Glutamatergic neuron (in vitro differentiated cells): ENCODE measurements around the gene TP53AIP1. TPM values are rescaled to one million over a fixed set of nuclear protein-coding genes. Genes with fewer than 3 reads are reported as not detected.

Experiments used
- DNase-seq: peaks from one replicate; pipeline ENCODE4 v3.0.0; 2022
- H3K27ac Mint-ChIP-seq: one replicate; pipeline ENCODE4 v1.8.0; 2020; ENCODE audit warnings: mild to moderate bottlenecking, mixed read lengths, inconsistent platforms; ENCODE audit not compliant: unreplicated experiment
- H3K27me3 Mint-ChIP-seq: one replicate; pipeline ENCODE4 v1.8.0; 2020; ENCODE audit warnings: mild to moderate bottlenecking, moderate library complexity, mixed read lengths, inconsistent platforms; ENCODE audit not compliant: unreplicated experiment
- H3K36me3 Mint-ChIP-seq: one replicate; pipeline ENCODE4 v1.8.0; 2020; ENCODE audit warnings: mild to moderate bottlenecking, mixed read lengths, inconsistent platforms; ENCODE audit not compliant: unreplicated experiment
- H3K4me1 Mint-ChIP-seq: one replicate; pipeline ENCODE4 v1.8.0; 2020; ENCODE audit warnings: mild to moderate bottlenecking, low read depth, mixed read lengths, inconsistent platforms; ENCODE audit not compliant: unreplicated experiment
- H3K4me3 Mint-ChIP-seq: one replicate; pipeline ENCODE4 v1.8.0; 2020; ENCODE audit warnings: mild to moderate bottlenecking, mixed read lengths, inconsistent platforms; ENCODE audit not compliant: unreplicated experiment
- H3K9me3 Mint-ChIP-seq: one replicate; pipeline ENCODE4 v1.8.0; 2020; ENCODE audit warnings: mild to moderate bottlenecking, moderate library complexity, mixed read lengths, inconsistent platforms; ENCODE audit not compliant: unreplicated experiment
- total RNA-seq: library from RNA; stranded (reverse); fragmentation: NEBNext Ultra II Directional; extraction: Animal tissue kit (Norgen Biotek cat#: 25700); gene quantifications from one replicate; pipeline ENCODE4 v1.2.1, GENCODE V29; 2021; ENCODE audit not compliant: unreplicated experiment
- TF ChIP-seq, protein P1 (sequence below): fragments of 200-600 bp; sonication (generic); IDR thresholded peaks from one replicate; pipeline ENCODE4 v1.5.0; 2021; ENCODE audit not compliant: partially characterized antibody, unreplicated experiment

TP53AIP1 gene
- total RNA-seq, 1 donor from 2014 or later = 0.34 TPM

DNA sequence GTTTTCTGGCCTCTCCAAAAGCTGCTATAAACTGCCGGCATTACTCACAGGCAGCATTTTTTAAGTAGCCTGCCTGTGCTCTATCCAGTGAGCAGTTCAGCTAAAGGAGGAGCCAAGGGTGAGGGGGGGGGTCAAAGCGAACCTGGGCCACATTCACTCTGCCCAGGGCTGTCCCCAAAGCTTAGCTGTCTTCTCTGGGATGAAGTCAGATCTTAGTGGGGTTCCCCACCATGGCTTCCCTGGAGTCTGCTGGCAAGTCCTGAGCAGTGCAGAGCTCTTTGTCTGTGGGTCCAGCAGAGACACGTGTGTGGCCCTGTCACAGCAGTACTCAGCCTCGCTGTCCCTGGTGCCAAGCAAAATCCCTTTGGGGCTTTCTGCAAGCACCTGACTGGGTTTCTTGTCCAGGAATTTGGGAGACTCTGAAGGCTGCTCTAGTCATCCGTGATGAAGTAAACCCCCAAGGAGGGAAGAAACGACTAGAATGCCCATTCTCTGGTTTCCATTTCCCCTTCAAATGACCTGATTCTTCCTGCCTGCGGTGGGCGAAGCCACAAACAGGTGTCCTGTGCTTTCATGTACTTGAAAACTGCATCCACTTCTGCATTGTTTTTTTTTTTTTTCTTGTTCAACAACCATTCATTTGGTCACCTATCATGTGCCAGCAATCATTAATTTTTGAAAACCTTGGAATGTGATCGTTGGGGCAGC, 48.9 kb downstream of the TP53AIP1 start:
- TF ChIP-seq, protein P1, sequence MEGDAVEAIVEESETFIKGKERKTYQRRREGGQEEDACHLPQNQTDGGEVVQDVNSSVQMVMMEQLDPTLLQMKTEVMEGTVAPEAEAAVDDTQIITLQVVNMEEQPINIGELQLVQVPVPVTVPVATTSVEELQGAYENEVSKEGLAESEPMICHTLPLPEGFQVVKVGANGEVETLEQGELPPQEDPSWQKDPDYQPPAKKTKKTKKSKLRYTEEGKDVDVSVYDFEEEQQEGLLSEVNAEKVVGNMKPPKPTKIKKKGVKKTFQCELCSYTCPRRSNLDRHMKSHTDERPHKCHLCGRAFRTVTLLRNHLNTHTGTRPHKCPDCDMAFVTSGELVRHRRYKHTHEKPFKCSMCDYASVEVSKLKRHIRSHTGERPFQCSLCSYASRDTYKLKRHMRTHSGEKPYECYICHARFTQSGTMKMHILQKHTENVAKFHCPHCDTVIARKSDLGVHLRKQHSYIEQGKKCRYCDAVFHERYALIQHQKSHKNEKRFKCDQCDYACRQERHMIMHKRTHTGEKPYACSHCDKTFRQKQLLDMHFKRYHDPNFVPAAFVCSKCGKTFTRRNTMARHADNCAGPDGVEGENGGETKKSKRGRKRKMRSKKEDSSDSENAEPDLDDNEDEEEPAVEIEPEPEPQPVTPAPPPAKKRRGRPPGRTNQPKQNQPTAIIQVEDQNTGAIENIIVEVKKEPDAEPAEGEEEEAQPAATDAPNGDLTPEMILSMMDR = no peak
- Mint-ChIP-seq H3K4me3 (no peak overlapping the region), H3K4me1 (peaks cover 16% of the 10 kb centered on the region), H3K27me3 (peaks cover 10% of the 10 kb centered on the region), H3K27ac (no peak overlapping the region), H3K36me3 (no peaks in the 10 kb centered on the region), H3K9me3 (peaks cover 12% of the 10 kb centered on the region)
- DNase-seq = no peak

DNA sequence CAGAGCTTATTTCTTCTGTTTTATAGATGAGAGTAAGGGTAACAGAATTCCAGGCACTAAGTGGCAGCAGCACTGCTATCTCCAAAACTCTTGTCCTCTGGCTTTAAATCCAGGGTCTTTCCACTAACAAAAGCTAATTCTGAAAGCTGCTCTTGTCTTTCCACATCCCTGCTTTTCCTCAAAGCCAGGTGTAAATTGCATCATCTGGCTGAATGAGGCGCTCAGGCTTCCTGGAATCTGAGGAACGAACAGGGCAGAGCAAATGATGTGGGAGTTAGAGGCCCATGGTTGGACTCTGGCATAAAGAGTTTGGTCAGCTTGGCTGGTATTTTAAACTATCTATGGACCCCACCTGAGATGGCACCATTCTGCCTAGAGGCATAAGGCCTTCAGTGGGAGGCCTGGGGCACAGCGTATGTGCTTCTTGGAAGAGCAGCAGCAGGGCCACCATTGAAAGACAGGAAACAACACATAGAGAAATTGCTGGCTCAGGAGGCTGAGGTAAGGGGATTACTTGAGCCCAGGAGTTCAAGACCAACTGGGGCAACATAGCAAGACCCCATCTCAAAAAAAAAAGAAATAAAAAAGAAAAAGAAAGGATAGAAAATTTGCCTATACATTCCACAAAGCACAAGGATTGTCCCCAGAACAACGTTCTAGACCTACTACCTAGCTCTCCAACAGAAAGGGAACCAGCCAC, 49.7 kb downstream of the TP53AIP1 start:
- H3K27ac Mint-ChIP-seq = no peak overlapping the region
- no peak for DNase-seq
- H3K4me3 Mint-ChIP-seq = peak overlapping the region; percentile 10
- H3K4me1 Mint-ChIP-seq = peaks cover 16% of the 10 kb centered on the region
- H3K27me3 Mint-ChIP-seq = peaks cover 10% of the 10 kb centered on the region
- TF ChIP-seq, protein P1 = no peak
- no peaks in the 10 kb centered on the region for H3K36me3 Mint-ChIP-seq
- H3K9me3 Mint-ChIP-seq = peaks cover 12% of the 10 kb centered on the region

- Mint-ChIP-seq H3K9me3 (peaks cover 12% of the 10 kb centered on the region), H3K36me3 (no peaks in the 10 kb centered on the region), H3K27ac (no peak overlapping the region), H3K27me3 (peaks cover 10% of the 10 kb centered on the region), H3K4me3 (no peak overlapping the region), H3K4me1 (peaks cover 22% of the 10 kb centered on the region)
- TF ChIP-seq, protein P1 = no peak
- no peak for DNase-seq
Observed at GRCh38 chr11:128891913-128892398, 50.7 kb downstream of the TP53AIP1 start.

DNA sequence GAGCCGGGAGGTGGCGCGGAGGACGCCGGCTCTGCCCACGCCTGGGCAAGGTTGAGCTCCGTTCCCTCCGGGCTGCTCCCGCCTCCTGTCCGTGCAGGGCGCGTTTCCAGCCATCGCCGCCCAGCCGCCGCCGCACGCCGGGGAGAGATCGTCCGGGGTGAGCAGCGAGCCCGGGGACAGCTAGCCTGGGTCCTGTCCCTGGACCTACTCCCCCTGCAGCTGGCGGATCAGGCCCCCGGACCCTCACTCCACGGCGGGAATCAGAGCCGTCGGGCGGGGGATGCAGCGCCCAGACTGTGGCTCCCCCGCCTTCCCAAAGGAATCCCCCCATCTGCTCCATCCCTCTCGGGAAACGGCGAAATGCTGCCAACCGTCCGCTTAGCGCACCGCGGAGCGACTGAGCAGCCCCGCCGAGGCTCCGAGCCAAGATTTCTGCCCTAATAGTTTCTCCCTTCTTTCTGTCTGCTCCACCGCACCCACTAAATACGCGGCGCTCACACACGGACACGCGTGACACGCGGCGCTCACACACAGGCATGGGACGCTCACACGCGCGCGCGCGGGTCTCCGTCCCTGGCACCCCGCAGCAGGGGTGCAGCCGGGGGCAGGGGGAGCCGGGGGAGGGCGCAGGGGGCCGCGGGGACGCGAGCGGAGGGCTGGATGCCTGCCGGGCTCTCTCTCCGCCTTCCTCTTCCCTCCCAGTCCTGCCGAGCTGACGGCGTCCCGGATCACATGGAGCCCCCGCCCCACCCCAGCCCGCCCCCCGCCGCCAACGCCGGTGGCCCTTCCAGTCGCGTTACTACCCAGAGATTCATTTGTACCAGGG, 51.9 kb downstream of the TP53AIP1 start, which contains the start of gene KCNJ5:
KCNJ5 (plus strand) TSS at position 814 of the 826 bp plus-strand sequence. CDS start 19,918 bp downstream, outside the sequence.
- peak; percentile 73 for DNase-seq
- TF ChIP-seq, protein P1 = no peak
- H3K36me3 Mint-ChIP-seq = no peaks in the 10 kb centered on the region
- peak within 1 kb of the TSS; percentile 89 for H3K4me3 Mint-ChIP-seq
- H3K27ac Mint-ChIP-seq = peak within 1 kb of the TSS; percentile 84
- peaks cover 22% of the 10 kb centered on the region for H3K4me1 Mint-ChIP-seq
- peaks cover 12% of the 10 kb centered on the region for H3K27me3 Mint-ChIP-seq
- H3K9me3 Mint-ChIP-seq = peaks cover 9% of the 10 kb centered on the region
